HG02938 (cell line): ENCODE measurements around the gene SEPTIN10.

ENCODE experiments used
- ATAC-seq: cut with Tn5 transposase; IDR thresholded peaks from one replicate; pipeline ENCODE4 v1.9.1; 2021; ENCODE audit warnings: mild to moderate bottlenecking, moderate library complexity; ENCODE audit not compliant: unreplicated experiment

Gene SEPTIN10

DNA sequence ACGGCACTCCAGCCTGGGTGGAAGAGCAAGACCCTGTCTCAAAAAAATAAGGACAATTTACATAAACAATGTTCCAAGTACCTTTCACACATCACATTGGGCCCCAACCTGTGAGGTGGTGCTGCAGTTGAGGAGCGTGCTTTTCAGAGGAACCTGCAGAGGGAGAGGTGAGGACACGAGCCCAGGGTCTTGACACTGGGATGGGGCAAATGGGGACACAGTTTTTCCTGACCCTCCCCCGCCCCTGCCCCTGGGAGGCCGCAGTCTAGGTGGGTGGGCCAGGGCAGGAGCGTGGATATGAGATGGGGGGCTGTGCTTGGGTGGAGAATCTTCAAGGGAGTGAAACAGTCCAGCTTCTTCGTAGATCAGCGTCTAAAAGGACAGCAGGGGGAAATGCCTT is 112.9 kb downstream of the SEPTIN10 start:
- no peak for ATAC-seq

DNA sequence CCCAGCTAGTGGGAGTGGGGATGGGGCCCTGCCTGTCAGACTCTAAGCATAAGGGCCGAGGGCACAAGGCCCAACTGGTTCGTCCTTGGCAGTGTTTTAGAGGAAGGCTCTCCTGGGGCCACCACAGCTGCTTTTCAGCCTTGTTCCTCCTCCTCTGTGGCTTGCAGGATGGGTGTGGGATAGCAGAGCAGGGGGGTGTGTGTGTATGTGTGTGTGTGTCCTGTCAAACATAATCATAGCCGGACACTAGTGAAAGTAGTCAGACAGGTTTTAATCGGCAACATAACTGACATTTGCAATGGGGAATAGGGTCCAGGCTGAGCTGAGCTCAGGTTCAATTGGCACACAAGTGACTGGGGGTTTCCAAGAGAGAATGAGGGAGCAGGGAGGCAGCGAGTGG is 114.2 kb downstream of the SEPTIN10 start:
- no peak for ATAC-seq

DNA sequence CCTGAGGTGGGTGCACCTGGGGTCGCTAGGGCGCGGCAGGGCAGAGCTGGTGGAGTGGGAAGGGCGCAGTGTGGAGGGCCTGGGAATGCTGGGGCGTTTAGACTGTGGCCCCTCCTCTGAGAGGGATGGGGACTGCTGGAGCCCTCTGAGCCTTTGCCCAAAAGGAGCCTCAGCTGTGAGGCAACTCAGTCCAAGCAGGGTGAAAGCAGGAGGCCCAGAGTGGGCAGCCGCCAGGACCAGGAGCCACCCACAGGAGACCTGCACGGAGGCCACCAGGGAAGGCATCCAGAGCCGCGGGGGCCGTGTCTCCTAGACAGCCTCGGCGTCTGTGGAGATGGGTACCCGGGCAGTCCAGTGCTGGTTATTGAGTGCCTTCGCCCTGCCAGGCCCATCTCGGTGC is 114.9 kb downstream of the SEPTIN10 start:
- no peak for ATAC-seq

DNA sequence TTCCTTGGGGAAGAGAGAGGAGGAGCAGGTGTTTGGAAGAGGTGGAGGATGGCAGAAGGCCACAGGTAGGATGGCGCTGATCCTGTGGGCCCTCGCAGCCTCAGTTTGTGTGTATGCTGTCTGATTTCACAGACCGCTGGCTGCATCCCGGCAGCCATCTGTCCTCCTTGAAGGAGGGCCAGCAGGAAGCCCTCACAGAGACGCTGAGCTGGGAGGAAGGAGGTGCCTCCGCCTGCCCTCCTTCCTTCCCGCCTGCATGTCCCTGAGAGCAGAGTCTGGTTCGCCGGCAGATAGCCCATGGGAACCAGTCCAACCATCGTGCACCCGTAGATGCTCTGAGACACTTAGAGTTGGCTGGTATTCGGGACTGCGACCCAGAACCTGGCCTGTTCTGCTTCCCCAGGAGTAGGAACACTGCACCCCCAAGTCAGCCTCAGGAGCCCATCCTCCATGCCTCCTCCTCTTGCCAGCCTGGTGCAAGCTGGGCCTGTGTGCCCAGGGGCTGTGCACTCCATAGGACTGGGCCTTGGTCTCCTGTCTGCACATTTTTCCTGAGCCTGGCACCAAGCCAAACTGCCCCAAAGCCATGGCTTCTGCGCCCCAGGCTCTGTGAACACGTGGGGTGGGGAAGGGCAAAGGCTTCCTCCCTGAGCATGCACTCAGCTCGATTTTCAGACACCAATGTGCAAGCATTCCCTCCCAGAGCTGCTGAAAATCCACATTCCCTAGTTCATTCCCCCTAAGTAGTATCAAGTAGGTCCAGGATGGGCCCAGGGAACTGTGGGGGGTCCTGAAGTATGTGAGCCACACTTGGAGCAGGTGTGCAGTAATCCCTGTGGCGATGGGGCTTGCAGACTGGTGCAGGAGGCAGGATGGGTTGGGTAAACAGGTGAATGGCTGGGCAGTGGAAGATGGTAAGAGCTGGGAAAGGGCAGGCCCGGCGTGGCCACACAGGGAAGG is 115.6 kb downstream of the SEPTIN10 start:
- ATAC-seq: no peak

DNA sequence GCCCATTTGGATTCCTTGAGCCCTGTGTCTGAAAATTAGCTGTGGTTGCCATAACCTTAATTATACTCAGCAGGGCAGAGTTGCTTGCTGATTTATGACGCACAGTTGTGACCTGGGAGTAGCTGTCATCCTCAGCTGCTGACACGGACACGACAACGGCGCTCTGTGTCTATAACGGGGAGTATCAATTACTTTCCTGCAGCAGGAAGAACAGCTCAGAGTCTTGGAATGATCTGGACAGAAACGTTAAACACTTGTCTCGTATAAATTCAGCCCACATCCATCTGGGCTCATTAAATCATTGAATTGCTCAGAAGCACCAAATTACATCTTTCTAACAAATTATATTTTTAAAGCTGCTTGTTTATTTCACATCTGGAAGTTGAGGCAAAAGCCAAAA is 116.3 kb downstream of the SEPTIN10 start:
- ATAC-seq: no peak

DNA sequence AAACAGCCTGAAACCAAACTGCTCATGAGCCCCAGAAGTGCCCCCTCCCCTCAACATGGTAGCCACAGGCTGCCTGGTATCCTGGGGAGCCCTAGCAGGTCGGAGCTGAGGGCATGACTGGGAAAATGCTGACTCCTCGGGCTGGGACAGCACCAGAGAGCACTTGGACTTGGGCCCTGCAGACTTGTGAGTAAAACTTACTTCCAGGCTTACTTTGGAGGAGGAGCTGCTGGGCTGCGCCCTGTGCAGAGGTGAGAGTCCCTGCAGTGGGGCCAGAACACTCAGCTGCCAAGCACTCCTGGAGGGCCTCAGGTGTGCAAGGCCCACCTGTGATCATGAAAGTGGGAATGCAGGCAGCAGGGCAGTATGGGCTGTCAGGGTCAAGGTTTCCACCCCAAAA is 119.4 kb downstream of the SEPTIN10 start:
- no peak for ATAC-seq

DNA sequence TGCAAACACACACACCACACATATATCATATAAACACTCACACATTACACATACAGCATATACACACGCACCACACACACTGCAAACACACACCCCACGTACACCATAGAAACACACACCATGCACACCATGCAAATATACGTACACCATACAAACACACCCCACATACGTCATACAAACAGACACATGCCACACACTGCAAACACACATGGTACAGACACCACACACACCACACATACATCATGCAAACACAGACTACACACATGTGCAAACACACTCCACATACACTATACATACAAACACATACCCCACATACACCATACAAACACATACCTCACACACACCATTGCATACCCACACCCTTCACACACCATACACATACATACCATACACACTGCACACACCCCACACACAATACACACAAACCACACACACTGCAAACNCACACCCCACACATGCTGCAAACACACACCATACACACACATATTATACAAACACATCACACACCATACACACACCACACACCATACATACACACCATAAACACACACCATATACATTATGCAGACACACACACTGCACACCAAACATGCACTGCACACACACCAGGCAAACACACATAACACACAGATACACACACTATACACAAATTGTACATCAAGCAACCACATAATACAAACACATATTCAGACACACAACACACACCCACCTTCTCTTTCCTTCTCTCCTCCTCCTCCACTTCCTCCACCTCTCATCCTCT is 120.4 kb downstream of the SEPTIN10 start:
- ATAC-seq: no peak
